Smooth muscle cell (in vitro differentiated cells): ENCODE measurements around the gene GEMIN7. TPM values are rescaled to one million over a fixed set of nuclear protein-coding genes. Genes with fewer than 3 reads are reported as not detected.

ENCODE experiments used
- DNase-seq: peaks from one replicate; lab custom pipeline; 2025; ENCODE audit not compliant: unreplicated experiment; lab: John Stamatoyannopoulos, UW
- H2AFZ ChIP-seq: fragments of 200-600 bp; sonication (generic); 2 replicates; pipeline ENCODE4 v1.6.0; 2016; ENCODE audit warnings: antibody characterized with exemption, low read depth, mild to moderate bottlenecking
- H3F3A ChIP-seq: fragments of 200-600 bp; sonication (generic); 2 replicates; pipeline ENCODE4 v1.6.0; 2017; ENCODE audit warnings: antibody characterized with exemption, low read depth
- H3K27ac ChIP-seq: fragments of 200-600 bp; sonication (generic); 2 replicates; pipeline ENCODE4 v1.5.1; 2016; ENCODE audit warnings: low read depth, mild to moderate bottlenecking
- H3K27me3 ChIP-seq: fragments of 200-600 bp; sonication (generic); 2 replicates; pipeline ENCODE4 v1.6.1; 2016; ENCODE audit warnings: low read depth, mild to moderate bottlenecking
- H3K36me3 ChIP-seq: fragments of 200-600 bp; sonication (generic); 2 replicates; pipeline ENCODE4 v1.5.1; 2016; ENCODE audit warnings: low read depth
- H3K4me1 ChIP-seq: fragments of 200-600 bp; sonication (generic); 2 replicates; pipeline ENCODE4 v1.5.1; 2016; ENCODE audit warnings: low read depth
- H3K4me2 ChIP-seq: fragments of 200-600 bp; sonication (generic); 2 replicates; pipeline ENCODE4 v1.6.0; 2016; ENCODE audit warnings: mild to moderate bottlenecking
- H3K4me3 ChIP-seq: fragments of 200-600 bp; sonication (generic); 2 replicates; pipeline ENCODE4 v1.5.1; 2016; ENCODE audit warnings: mild to moderate bottlenecking
- H3K79me2 ChIP-seq: fragments of 200-600 bp; sonication (generic); 2 replicates; pipeline ENCODE4 v1.6.0; 2016; ENCODE audit warnings: low read depth, mild to moderate bottlenecking
- H3K9ac ChIP-seq: fragments of 200-600 bp; sonication (generic); 2 replicates; pipeline ENCODE4 v1.6.0; 2016; ENCODE audit warnings: low read depth
- H3K9me3 ChIP-seq: fragments of 200-600 bp; sonication (generic); replicated peaks from 2 replicates; pipeline ENCODE4 v1.5.1; 2016; ENCODE audit warnings: low read depth
- H4K20me1 ChIP-seq: fragments of 200-600 bp; sonication (generic); 2 replicates; pipeline ENCODE4 v1.6.0; 2016; ENCODE audit warnings: low read depth
- CTCF ChIP-seq: fragments of 200-600 bp; sonication (generic); IDR thresholded peaks from 2 replicates; pipeline ENCODE4 v1.5.1; 2017; ENCODE audit warnings: borderline replicate concordance, mild to moderate bottlenecking, antibody characterized with exemption; ENCODE audit not compliant: insufficient read depth, poor library complexity, severe bottlenecking
- WGBS: methylation state at CpG from one replicate; pipeline ENCODE4 v1.1.7; 2016; ENCODE audit warnings: low lambda C conversion rate; 5-methylcytosine and 5-hydroxymethylcytosine counted together
- polyA plus RNA-seq: library from polyadenylated mRNA; unstranded; fragments of >200 nt; fragmentation: Nextera tagmentation; extraction: Ambion mirVana; gene quantifications from 2 replicates; pipeline ENCODE4 v1.2.1, GENCODE V29; 2016
- total RNA-seq: library from RNA; depleted of rRNA; stranded (reverse); fragments of >200 nt; gene quantifications from 2 replicates; pipeline ENCODE4 v1.2.3, GENCODE V29; 2014

Gene GEMIN7
- total and polyA plus RNA-seq, 2 experiments from 2014 or later: 50.6 to 67.0 TPM

- Histone ChIP-seq H3K4me2 (no peak overlapping the region), H3K9me3 (no peaks in the 10 kb centered on the region), H3K9ac (no peak overlapping the region), H3K79me2 (no peaks in the 10 kb centered on the region), H3K27ac (no peak overlapping the region), H3K4me3 (no peak overlapping the region), H2AFZ (no peak overlapping the region), H4K20me1 (no peaks in the 10 kb centered on the region), H3K4me1 (peaks cover 18% of the 10 kb centered on the region), H3F3A (peaks cover 15% of the 10 kb centered on the region), H3K36me3 (no peaks in the 10 kb centered on the region), H3K27me3 (no peaks in the 10 kb centered on the region)
- no peak for TF ChIP-seq CTCF
- 94% methylated on average over 34 of the region's 34 CpGs for WGBS
- DNase-seq: no peak
Observed at GRCh38 chr19:45071969-45072790, 6.9 kb upstream of the GEMIN7 start.

GRCh38 chr19:45074744-45075300, 4.2 kb upstream of the GEMIN7 start:
- Histone ChIP-seq H2AFZ (no peak overlapping the region), H3K79me2 (peaks cover 7% of the 10 kb centered on the region), H3K4me3 (no peak overlapping the region), H4K20me1 (no peaks in the 10 kb centered on the region), H3K4me1 (peaks cover 24% of the 10 kb centered on the region), H3K4me2 (peak overlapping the region; percentile 80), H3F3A (peaks cover 16% of the 10 kb centered on the region), H3K27me3 (no peaks in the 10 kb centered on the region), H3K27ac (no peak overlapping the region), H3K9me3 (no peaks in the 10 kb centered on the region), H3K36me3 (no peaks in the 10 kb centered on the region), H3K9ac (no peak overlapping the region)
- TF ChIP-seq CTCF: no peak
- 48% methylated on average over 11 of the region's 11 CpGs for WGBS
- DNase-seq: no peak

- Histone ChIP-seq H3K9ac (no peak overlapping the region), H3K79me2 (peaks cover 13% of the 10 kb centered on the region), H3K4me1 (peaks cover 30% of the 10 kb centered on the region), H4K20me1 (no peaks in the 10 kb centered on the region), H2AFZ (peak overlapping the region; percentile 12), H3K9me3 (no peaks in the 10 kb centered on the region), H3K27ac (no peak overlapping the region), H3K27me3 (no peaks in the 10 kb centered on the region), H3F3A (peaks cover 16% of the 10 kb centered on the region), H3K4me2 (peak overlapping the region; percentile 80), H3K36me3 (no peaks in the 10 kb centered on the region), H3K4me3 (peak overlapping the region; percentile 48)
- TF ChIP-seq CTCF: no peak
- 5% methylated on average over 20 of the region's 26 CpGs for WGBS
- peak; percentile 9 for DNase-seq
Observed at GRCh38 chr19:45075301-45076028, 3.6 kb upstream of the GEMIN7 start.
